GM10266 (cell line): ENCODE results near the gene KCTD20.

ENCODE experiments used
- DNase-seq: peaks from one replicate; pipeline ENCODE4 v3.0.0; 2012; ENCODE audit errors: extremely low spot score
- TF ChIP-seq, protein P1 (sequence below): IDR thresholded peaks from 2 replicates; pipeline ENCODE4 v1.5.1; 2012; ENCODE audit warnings: mild to moderate bottlenecking, low read depth; ENCODE audit not compliant: control insufficient read depth, insufficient read depth; ENCODE audit errors: missing control alignments

The KCTD20 gene

DNA sequence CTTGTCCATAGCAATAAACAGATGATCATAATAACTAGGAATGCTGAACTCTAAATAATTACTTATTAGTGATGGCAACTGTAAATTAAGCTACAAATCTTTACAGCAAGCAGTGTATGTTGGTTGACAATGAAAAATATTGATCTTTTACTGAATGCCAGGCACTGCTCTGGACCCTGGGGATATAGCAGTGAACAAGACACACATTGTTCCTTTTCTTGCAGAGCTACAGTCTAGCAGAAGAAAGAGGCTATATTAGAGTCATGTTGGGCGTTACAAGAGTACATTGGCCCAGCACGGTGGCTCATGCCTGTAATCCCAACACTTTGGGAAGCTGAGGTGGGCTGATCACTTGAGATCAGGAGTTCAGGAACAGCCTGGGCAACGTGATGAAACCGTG lies 11.6 kb upstream of the KCTD20 start:
- no peak for DNase-seq
- TF ChIP-seq, protein P1, sequence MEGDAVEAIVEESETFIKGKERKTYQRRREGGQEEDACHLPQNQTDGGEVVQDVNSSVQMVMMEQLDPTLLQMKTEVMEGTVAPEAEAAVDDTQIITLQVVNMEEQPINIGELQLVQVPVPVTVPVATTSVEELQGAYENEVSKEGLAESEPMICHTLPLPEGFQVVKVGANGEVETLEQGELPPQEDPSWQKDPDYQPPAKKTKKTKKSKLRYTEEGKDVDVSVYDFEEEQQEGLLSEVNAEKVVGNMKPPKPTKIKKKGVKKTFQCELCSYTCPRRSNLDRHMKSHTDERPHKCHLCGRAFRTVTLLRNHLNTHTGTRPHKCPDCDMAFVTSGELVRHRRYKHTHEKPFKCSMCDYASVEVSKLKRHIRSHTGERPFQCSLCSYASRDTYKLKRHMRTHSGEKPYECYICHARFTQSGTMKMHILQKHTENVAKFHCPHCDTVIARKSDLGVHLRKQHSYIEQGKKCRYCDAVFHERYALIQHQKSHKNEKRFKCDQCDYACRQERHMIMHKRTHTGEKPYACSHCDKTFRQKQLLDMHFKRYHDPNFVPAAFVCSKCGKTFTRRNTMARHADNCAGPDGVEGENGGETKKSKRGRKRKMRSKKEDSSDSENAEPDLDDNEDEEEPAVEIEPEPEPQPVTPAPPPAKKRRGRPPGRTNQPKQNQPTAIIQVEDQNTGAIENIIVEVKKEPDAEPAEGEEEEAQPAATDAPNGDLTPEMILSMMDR = no peak

DNA sequence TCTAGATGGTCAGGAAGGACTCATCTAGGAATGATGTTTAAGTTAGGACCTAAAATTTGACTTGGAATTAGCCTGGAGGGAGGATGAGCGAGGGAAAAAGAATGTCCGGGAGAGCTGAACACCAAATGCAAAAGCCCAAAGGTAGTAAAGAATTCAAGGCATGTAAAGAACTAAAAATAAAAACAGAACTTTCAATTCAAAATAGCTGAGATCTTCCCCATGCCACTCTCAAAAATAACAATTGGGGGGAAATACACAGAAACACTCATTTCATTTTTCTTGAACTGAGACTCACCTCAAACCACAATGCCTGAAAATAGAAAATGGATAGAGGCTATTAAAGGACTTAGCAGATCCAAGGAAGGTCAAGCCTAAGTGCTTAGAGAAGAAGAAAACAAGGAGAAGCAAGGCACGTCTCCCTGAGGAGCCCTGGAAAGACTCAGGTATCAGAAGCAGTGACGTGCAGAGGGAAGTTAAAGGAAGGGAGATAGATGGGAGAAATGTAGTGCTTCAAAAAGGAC lies 10.6 kb upstream of the KCTD20 start:
- no peak for DNase-seq
- TF ChIP-seq, protein P1 = no peak

DNA sequence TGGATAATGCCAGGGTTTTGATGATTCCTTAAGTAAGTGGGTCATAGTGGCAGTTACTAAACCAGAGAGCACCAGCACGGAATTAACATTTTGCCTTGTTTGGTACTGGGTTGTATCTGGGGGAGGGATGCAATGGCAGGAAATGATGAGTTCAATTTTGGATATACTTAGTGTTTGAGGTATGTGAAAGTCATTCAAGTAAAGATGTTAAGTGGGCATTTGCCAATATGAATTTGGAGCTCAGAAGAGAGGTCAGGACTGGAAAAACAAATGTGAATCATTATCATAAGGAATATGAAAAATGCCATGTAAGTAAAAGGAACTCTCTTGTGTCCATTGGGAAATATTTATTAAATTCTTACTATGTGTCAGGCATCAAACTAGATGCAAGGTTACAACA lies 6.3 kb upstream of the KCTD20 start:
- TF ChIP-seq, protein P1 = no peak
- DNase-seq = no peak

DNA sequence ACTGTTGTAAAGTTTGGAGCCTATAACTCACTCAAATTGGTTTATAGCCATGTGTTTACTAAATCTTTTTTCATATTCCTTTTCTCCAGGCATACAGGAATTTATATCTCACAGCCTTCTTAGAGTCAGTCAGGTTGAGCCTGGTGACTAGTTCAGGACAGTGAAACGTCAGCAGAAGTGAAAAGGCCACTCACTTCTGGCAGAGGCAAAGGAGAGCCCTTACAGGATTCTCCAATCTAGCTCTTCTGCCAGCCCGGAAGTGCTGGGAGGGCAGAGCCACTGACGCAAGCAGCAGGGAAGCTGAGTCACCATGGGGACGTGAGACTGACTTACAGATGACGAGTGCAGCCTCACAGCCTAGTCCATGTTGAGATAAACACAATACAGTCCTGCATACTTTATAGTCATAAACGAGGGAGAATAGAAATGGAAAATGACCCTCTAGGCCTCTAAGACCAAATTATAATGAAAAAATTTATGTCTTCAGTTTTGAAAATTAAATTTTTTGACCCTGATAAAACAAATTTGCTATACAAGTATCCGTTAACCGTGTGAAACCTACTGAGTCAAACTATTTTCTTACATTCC lies 1.4 kb upstream of the KCTD20 start:
- DNase-seq = peak; percentile 90
- TF ChIP-seq, protein P1 = no peak

DNA sequence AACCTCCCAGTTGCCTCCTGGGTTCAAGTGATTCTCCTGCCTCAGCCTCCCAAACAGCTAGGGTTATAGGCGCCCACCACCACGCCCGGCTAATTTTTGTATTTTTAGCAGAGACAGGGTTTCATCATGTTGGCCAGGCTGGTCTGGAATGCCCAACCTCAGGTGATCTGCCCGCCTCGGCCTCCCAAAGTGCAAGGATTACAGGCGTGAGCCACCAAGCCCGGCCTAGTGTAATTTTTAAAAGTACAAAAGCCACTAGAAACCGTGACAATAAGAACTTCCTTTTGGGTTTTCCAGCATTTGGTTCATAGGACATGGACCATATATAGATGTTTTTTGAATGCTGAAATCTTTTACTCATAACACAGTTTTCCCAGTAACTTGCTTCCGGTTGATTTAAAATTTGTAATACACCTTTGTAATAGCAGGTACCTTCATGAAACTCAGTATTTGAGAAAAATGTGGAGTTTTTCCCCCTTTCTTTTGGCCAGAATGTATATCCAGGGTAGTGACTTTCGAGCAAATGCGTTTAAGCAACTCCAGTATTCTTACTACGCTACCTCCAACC lies 613 bp upstream of the KCTD20 start:
- TF ChIP-seq, protein P1 = no peak

DNA sequence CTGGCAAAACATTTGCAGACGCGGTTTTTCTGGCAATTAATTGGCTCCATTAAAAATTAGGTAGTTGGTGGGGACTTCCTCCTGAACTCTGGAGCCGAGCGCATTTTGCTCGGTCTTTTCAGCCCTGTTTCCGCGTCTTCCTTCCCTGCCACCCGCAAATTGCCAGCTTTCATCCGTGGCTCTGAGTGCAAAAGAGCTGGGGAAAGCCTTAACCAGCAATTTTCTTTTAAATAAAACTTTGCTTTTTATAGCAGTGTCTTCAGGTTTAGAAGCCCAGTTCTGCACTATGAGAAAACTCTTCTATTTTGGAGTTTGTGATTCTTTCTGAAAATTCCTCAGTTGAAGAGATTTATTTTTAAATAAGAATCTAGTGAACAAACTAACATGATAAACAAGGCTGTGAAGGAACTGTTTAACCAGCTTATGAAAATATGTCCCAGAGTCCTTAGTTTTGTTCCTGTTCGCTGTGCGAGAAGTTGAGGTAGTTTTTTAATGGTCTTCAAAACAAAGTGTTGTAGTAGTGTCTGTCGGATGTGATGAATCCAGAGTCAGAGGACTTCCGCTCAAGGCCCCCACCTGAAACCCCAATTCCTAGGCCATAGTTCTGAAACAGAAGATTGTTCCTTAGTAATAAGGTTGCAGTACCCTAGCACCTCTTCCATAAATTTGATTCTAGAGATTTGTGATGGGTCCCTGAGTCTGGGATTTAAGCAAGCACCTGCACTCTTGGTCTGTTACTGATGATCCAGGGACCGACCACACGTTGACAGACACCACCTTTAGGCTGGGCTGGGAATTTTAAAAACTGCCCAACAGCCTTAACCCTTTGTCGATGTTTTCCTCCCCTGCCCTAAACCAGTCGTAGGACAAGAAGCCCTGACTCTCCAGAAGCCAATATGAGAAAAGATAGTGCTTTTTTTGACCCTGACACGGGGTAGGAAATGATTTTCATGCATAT lies 950 bp downstream of the KCTD20 start:
- no peak for DNase-seq
- TF ChIP-seq, protein P1 = no peak

More for the DNA sequence above, 613 bp upstream of the KCTD20 start:
- no peak for DNase-seq
